OCI-LY1 (cell line): Measurements from ENCODE around the gene NPB.

ENCODE experiments used
- EZH2 ChIP-seq: fragments of 200-600 bp; sonication (generic), shearing (Covaris generic); IDR thresholded peaks from 2 replicates; pipeline ENCODE4 v1.8.0; 2017; ENCODE audit warnings: borderline replicate concordance, mixed run types, mild to moderate bottlenecking, antibody characterized with exemption, low read length, moderate library complexity, mixed read lengths
- TF ChIP-seq, protein P1 (sequence below): fragments of 200-600 bp; sonication (generic), shearing (Covaris generic); IDR thresholded peaks from 2 replicates; pipeline ENCODE4 v1.5.1; 2017; ENCODE audit warnings: mild to moderate bottlenecking, antibody characterized with exemption, low read length, moderate library complexity, mixed read lengths

DNA sequence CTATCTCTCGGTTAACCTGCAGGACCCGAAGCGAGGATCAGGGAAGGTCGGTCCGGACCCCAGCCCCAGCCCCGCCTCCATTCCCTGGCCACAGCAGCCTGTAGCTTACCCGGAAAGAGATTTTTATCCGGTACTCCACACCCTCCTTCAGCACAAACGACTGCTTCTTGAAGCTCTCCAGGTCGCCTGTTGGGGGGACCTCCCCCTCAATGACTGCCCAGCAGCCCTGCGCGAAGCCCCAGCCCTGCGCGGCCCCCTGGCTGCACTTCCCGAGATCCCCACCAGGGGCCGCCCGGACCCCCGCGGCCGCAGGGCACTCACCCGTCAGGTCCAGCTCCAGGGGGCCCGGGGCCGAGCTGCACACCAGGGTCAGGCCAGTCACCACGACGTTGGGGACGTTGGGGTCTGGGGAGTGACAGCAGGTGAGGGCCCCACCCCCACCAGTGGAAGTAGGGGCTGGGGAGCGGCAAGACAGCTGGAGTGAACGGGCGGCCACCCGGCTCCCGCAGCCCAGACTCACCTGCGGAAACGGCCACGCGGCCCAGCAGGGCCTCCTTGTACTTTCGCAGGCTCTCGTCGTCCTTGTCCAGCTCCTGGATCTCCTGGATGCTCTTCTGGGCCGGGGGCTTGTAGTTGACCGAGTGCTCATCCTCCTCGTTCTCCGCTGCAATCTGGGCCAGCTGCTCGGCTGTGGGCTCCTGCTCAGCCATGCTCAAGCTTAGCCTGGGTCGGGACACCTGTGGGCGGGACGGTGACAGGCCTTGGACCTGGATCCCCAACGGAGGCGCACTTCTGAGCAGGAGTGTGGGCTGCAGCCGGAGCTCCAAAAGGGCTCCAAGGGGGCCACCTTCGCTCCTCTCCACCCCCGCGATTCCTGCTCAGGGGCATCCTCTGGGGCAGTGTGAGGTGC is 32.6 kb upstream of the NPB start:
- TF ChIP-seq, protein P1, sequence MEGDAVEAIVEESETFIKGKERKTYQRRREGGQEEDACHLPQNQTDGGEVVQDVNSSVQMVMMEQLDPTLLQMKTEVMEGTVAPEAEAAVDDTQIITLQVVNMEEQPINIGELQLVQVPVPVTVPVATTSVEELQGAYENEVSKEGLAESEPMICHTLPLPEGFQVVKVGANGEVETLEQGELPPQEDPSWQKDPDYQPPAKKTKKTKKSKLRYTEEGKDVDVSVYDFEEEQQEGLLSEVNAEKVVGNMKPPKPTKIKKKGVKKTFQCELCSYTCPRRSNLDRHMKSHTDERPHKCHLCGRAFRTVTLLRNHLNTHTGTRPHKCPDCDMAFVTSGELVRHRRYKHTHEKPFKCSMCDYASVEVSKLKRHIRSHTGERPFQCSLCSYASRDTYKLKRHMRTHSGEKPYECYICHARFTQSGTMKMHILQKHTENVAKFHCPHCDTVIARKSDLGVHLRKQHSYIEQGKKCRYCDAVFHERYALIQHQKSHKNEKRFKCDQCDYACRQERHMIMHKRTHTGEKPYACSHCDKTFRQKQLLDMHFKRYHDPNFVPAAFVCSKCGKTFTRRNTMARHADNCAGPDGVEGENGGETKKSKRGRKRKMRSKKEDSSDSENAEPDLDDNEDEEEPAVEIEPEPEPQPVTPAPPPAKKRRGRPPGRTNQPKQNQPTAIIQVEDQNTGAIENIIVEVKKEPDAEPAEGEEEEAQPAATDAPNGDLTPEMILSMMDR, result peak; percentile 81
- no peak for TF ChIP-seq EZH2
